Measurements from ENCODE around the gene CORT. TPM values are rescaled to one million over a fixed set of nuclear protein-coding genes. Genes with fewer than 3 reads are reported as not detected.
"Not testable (repeated sequence)": the region's sequence is repeated elsewhere in the genome, so short reads cannot be mapped to it uniquely, and the experiment has no call there.

The CORT gene
- total RNA-seq, 2 donors from 2014 or later: 0.33 TPM; not detected in 1

- no peak for DNase-seq (ENCODE audit: low spot score)
- intact Hi-C loops (cut with DNase I): loop anchor here in 1 of 2 donors (1.0 kb wide), 1 partner anchor 27 kb away; no protein-coding TSS in a partner anchor
Observed at GRCh38 chr1:10471411-10472219, 21.8 kb downstream of the CORT start.

DNA sequence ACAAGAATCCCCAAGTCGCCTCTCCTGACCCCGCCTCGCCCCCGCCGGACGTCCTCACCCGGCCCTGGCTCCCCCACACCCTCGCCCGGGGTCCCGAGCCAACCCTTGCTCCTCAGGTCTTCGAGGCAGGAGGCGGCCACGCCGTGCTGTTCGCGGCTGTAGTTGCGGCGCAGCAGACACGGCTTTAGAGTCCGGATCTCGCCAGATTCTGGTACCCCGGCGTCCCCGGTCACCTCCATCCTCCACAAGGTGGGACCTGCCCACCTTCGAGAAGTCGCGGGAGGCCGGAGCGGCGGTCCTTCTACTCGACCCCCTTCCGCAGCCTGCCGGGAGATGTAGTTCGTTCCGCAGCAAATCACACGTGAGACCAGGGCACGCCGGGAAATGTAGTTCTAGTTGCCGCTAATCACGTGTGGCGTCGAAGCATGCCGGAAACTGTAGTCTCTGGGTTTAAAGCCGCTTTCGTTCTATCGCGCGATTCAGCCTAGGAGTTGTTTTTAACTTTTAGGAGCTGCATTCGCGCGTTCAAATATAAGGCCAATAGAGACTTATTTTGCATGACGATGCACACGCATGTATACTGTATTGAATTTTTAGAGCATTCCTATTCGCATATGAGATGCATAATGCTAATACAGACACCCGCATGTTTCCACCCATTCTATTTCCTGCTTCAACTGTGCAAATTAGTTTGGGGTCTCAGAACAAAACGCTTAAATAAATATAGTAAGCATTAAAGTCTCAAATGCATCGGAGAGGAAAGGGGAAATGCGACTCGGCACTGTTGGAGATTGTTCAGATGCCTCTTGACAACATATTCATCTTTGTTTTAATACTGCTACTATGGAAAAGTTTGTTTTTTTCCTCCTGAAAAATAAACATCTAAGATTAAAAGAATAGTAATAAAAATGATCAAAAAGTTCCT lies 22.7 kb downstream of the CORT start, which contains the start of gene DFFA:
TSS of gene DFFA (minus strand) at position 310 of the 925 bp plus-strand sequence. CDS start at position 239, 71 bp downstream.
- intact Hi-C loops (cut with DNase I): loop anchor here in 1 of 2 donors (1.0 kb wide), 1 partner anchor 28 kb away; no protein-coding TSS in a partner anchor
- DNase-seq (ENCODE audit: low spot score): peak; percentile 97

GRCh38 chr1:10473145-10473765 lies 23.4 kb downstream of the CORT start:
- DNase-seq (ENCODE audit: low spot score): no peak
- intact Hi-C loops (cut with DNase I): no loop called here

DNA sequence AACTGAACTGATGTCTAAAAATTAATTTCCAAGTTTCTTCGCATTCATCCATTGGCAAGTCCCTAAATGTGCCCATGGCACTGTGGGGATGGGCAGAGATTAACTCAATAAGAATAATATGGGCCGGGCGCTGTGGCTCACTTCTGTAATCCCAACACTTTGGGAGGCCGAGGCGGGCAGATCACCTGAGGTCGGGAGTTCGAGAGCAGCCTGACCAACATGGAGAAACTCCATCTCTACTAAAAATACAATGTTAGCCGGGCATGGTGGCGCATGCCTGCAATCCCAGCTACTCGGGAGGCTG lies 24.4 kb downstream of the CORT start:
- intact Hi-C loops (cut with DNase I); DNase-seq (ENCODE audit: low spot score): not testable (repeated sequence)

DNA sequence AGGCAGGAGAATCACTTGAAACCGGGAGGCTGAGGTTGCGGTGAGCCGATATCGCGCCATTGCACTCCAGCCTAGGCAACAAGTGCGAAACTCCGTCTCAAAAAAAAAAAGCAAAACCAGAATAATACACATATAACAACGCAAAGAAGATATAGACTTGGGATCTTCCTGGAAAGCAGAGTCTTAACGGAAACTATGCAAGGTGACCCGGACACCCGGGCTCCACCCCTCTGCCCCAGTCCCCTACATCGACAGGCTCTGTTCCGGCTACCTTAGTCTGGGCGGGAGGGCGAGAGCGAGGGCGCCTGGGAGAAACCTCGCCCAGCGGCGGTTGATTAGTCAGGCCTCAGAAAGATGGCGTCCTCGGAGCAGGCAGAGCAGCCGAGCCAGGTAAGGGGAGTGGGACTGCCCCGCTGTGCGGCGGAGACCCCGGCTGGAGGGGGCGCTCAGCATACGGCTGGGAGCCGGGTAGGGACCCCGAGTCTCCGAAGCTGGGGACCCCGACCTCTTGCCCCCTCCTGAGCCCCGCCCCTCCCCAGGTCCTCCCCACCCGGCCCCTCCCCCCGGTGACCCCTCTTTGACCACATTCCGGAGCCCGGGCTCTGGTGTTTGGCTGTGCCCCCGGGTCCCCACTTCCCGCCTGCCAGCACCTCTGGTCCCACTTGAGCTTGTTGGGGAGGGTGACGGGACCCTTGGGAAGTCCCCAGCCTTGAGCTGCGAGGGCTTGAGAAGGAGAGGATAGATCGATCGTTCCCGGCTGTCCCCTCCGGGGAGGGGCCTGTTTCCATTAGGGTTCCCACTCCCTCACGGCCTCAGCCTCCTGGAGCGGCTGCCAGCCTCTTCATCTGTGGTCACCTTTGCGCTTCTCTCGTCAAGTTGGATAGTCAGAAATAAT lies 25.0 kb downstream of the CORT start, which contains the start of gene PEX14:
TSS of gene PEX14 (plus strand) at position 338 of the 895 bp plus-strand sequence. CDS start at position 355, 17 bp downstream.
- DNase-seq (ENCODE audit: low spot score): peak; percentile 95
- intact Hi-C loops (cut with DNase I): no loop called here

- no peak for DNase-seq (ENCODE audit: low spot score)
- intact Hi-C loops (cut with DNase I): no loop called here
Observed at GRCh38 chr1:10475510-10475909, 25.7 kb downstream of the CORT start.

- intact Hi-C loops (cut with DNase I): no loop called here
- no peak for DNase-seq (ENCODE audit: low spot score)
Observed at GRCh38 chr1:10479296-10479695, 29.5 kb downstream of the CORT start.

DNA sequence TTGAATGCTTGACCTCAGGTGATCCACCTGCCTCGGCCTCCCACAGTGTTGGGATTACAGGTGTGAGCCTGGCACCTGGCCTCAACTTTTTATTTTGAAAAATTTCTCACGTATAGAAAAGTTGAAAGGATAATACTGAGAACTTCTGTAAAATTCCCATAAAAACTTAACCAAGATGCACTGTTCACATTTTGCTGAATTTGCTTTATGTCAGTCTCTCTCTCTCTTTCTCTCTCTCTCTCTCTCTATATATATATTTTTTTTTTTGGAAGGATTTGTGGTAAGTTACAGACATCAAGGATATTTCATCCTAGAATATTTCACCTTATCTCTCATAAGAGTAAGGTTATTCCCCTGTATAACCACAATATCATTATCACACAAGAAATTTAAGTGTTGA lies 30.8 kb downstream of the CORT start:
- DNase-seq (ENCODE audit: low spot score): no peak
- intact Hi-C loops (cut with DNase I): no loop called here

GRCh38 chr1:10484521-10484920 lies 34.7 kb downstream of the CORT start:
- no peak for DNase-seq (ENCODE audit: low spot score)

GRCh38 chr1:10489291-10490055 lies 39.6 kb downstream of the CORT start:
- intact Hi-C loops (cut with DNase I): loop anchor here in 1 of 2 donors (10.0 kb wide), 1 partner anchor 455 kb away; no protein-coding TSS in a partner anchor
- DNase-seq (ENCODE audit: low spot score): peak; percentile 20

More at GRCh38 chr1:10484521-10484920, 34.7 kb downstream of the CORT start:
- intact Hi-C loops (cut with DNase I): no loop called here

DNA sequence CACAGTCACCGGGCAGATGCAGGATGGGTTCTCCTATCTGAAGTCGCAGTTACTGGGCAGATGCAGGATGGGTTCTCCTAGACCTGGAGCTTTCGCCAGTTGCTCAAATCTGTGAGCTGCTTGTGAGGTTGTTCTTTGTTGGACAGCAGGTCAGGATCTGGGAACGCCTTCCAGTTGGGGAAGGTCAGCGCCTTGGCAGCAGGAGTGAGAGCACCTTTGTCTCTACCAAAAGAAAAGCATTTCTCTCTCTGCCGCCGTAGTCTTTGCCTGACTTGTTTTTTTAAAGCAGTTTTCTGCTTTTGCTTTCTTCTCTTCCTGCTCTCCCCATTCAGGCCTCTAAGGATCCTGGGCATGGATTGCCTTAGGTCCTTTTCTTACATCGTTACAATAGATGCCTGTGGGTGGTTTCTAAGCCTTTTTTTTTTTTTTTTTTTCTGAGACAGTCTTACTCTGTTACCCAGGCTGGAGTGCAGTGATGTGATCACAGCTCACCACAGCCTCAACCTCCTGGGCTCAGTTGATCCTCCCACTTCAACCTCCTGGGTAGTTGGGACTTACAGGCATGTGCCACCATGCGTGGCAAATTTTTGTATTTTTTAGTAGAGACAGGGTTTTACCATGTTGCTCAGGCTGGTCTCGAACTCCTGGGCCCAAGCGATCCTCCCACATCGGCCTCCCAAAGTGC lies 40.6 kb downstream of the CORT start:
- no peak for DNase-seq (ENCODE audit: low spot score)
- intact Hi-C loops (cut with DNase I): loop anchor here in 1 of 2 donors (10.0 kb wide), 1 partner anchor 454 kb away; no protein-coding TSS in a partner anchor

DNA sequence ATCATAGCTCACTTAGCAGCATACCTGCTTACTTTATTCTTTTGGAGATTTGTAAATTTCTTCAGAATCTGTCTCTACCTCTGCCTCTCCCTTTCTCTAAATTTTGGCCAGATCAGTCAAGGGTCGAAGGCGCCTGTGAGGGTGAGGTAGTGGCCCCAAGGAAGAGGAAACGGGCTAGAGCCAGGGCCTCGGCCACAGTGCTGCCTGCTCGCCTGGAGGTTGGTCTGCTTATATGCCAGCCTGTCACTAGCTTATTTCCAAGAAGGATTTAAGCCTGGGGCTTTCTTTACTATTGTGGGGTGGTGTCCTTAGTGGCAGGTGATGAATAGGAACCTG lies 44.6 kb downstream of the CORT start:
- DNase-seq (ENCODE audit: low spot score): no peak
- intact Hi-C loops (cut with DNase I): loop anchor here in 1 of 2 donors (10.0 kb wide), 1 partner anchor 450 kb away; no protein-coding TSS in a partner anchor

DNA sequence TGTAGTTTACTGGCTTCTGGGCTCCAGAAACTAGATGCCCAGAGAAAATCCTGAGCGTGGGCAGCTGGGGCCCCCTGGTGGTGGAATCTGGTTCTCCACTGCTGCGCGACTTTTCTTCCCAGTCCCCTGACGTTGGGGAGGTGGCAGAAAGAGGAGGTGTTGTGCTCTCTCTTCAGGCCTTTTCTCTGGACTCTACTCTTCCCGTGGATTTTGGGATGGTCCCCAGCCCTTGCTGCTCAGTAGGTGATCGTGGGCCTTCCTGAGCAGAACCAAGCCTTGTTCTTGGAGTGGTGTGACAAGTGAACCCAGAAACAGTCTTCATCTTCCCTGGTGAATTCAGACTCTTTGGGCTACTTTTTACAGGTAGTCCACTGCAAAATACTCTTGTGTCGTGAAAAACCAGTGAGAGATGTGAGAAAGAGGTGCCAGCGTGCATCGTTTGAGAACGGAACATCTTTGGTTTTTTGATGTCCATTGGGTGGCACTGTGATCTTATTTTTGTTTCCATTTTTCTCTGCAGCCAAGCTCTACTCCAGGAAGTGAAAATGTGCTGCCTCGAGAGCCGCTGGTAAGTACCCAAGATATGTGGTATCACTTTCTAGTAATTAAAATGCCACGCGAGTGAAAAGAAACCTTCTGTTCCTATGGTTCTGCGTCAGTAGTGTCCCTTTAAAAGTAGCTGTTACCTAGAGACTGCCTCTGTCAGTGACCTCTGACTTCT lies 45.1 kb downstream of the CORT start:
- intact Hi-C loops (cut with DNase I): loop anchor here in 1 of 2 donors (5.0 to 10.0 kb wide), 2 partner anchors 372 to 450 kb away; no protein-coding TSS in a partner anchor
- peak; percentile 91 for DNase-seq (ENCODE audit: low spot score)

DNA sequence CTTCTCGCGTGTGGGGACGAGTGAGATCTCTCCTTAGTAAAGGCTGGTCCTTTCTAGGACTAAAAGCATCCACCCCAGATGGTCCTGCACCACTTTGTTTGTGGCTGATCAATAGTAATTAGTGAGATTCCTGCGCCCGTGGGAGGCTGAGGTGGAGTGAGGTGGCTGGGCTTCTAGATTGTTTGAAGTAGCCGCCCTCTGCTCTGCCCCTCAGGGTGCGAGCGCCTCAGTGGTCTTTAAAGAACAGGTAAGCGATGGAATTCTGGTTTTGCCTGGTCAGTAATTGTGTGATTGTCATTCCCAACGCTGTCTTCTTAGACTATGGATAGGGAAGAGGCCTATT lies 45.6 kb downstream of the CORT start:
- no peak for DNase-seq (ENCODE audit: low spot score)
- intact Hi-C loops (cut with DNase I): loop anchor here in 1 of 2 donors (5.0 to 10.0 kb wide), 2 partner anchors 372 to 449 kb away; no protein-coding TSS in a partner anchor

DNA sequence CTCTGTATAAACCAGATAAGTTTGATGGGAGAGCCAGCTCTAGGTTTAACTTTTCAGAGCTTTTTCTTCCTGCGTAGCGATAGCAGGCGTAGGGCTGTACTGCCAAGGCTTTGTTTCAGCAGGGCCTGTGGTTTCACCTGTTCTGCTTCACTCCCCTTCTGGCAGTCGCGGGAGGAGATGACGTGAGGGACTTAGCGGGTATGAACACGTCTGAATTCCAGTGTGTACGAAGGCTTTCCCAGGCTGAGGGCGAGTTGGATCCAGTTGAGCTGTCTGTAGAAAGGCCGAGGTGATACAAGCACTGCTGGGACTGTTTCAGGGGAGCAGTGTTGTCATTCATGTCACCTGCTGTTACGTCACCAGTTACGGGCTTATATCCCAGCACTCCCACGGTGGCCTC lies 46.1 kb downstream of the CORT start:
- intact Hi-C loops (cut with DNase I): loop anchor here in 1 of 2 donors (5.0 to 10.0 kb wide), 2 partner anchors 371 to 449 kb away; no protein-coding TSS in a partner anchor

DNA sequence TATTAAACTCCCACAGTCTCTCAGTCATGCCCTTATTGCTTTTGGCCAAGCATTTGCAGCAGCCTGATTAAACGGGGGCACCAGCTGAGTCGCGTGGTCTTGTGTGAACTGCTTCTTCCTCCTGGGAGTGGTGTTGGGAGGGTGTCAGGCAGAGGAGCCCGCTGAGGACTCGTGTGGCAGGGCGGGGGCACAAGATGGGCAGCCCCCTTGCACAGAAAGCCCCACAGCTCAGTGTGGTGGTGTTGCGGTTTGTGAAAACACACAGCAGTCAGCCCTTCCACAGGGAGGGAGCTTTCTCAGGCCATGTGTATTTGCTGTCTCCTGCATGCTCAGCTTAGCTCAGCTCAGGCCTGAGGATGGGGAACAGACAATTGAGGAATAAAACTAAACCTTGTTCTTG lies 47.3 kb downstream of the CORT start:
- intact Hi-C loops (cut with DNase I): loop anchor here in 1 of 2 donors (5.0 to 10.0 kb wide), 2 partner anchors 370 to 448 kb away; no protein-coding TSS in a partner anchor
- DNase-seq (ENCODE audit: low spot score): no peak

More for the DNA sequence above, 46.1 kb downstream of the CORT start:
- DNase-seq (ENCODE audit: low spot score): no peak

Measured in posterior vena cava (tissue), 2 donors.